ENCODE measurements around the gene CDH11.

CDH11 gene

DNA sequence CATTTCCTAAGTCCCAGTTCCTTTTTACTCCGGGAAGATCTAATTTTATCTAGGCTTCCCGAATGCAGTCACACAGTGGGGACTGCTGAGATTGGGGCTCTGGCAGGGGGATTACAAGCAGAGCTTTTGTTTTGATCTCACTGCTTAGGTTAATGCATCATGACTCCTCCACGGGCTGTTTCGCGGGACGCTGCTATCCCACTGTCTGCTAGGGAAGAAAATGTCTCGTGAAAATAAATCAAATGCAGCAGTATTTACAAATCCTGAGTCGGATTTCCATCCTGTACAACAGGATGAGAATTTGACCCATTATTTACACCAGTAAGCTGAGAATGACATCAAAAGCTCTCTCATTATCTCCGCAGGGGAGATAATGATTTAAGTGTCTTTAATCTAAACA, 83.8 kb downstream of the CDH11 start:
- Mint-ChIP-seq H3K9me3 (peaks cover 14% of the 10 kb centered on the region), H3K27ac (no peak overlapping the region), H3K4me3 (no peak overlapping the region), H3K4me1 (no peaks in the 10 kb centered on the region), H3K36me3 (no peaks in the 10 kb centered on the region)
- DNase-seq (ENCODE audit: low spot score in 2 of 2), result no peak
- no peak for ATAC-seq

DNA sequence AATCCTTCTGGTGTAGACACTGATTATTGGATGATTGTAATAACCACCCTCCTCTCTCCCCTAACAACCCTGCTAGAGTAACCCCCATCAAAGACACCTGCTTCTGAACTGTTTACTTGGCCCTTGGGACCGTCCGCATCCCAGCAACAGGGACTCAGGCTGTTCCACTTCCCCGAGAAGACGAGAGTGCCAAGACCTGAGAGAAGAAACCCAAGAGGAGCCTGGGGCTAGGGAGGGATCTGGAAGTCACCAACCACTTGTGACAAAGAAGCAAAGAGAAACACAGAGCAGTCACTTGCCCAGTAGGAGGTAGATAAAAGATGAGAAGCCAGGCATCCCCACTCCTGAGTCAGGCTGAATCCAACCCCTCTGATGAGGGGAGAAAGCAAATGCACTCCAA, 84.3 kb downstream of the CDH11 start:
- H3K9me3 Mint-ChIP-seq, result peaks cover 12% of the 10 kb centered on the region
- no peak overlapping the region for H3K4me3 Mint-ChIP-seq
- no peak for ATAC-seq
- no peaks in the 10 kb centered on the region for H3K36me3 Mint-ChIP-seq
- no peak for DNase-seq (ENCODE audit: low spot score in 2 of 2)
- no peak overlapping the region for H3K27ac Mint-ChIP-seq
- no peaks in the 10 kb centered on the region for H3K4me1 Mint-ChIP-seq

DNA sequence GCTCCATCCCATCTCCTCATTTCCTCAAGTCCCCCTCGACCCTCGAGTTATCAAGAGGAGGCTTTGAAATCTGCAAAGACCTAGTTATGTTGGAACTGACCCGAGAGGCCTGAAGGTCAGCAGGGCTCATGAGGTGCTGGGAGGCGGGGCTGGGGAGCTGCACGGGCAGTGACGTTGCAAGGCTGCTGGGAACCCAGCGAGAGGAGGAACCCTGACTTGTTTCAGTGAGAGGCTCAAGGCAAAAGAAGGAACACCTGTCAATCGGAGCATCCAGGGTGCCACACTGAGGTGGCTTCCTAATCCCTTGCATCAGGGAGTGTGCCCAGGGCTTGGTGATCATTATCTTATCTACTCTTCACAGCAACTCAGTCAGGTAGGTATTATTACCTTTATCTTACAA, 86.9 kb downstream of the CDH11 start:
- no peaks in the 10 kb centered on the region for H3K36me3 Mint-ChIP-seq
- H3K27ac Mint-ChIP-seq, result no peak overlapping the region
- no peaks in the 10 kb centered on the region for H3K4me1 Mint-ChIP-seq
- no peak overlapping the region for H3K4me3 Mint-ChIP-seq
- no peak for ATAC-seq
- no peak for DNase-seq (ENCODE audit: low spot score in 2 of 2)
- peaks cover 12% of the 10 kb centered on the region for H3K9me3 Mint-ChIP-seq

DNA sequence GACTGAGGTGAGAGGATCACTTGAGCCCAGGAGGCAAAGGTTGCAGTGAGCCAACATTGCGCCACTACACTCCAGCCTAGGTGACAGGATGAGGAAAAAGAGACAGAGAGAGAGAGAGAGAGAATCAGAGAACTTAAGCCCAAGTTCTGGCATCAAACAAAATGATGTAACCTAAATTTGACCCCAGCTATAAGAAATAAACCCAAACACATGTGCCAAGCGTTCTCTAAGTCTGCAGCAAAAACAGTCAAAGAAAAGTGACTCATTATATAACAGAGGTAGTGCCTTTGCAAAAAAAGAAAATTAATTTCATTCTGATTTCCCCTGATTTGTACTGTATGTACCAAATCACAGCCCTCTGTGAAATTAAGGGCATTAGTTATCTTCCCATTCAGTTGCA, 89.5 kb downstream of the CDH11 start:
- peaks cover 17% of the 10 kb centered on the region for H3K9me3 Mint-ChIP-seq

DNA sequence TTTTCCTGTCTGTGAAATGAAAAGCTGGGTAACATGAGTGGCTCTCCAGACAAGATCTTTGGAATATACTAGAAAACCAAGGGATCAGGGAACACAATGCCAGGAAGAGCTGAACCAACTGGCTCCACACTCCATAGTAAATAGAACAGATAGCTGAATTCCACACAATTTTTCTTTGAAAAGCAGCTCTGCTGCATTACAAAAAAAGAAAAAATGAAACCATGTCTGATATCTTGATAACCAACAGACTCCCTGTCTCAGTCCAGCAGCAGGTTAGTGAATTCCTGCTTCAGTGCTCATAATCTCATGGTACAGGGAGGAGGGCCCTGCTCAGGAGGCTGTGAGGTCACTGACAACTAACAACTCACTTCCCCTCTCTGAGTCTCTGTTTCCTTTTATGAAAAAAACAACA, 97.1 kb downstream of the CDH11 start:
- ATAC-seq, result no peak
- H3K27ac Mint-ChIP-seq, result no peak overlapping the region
- DNase-seq (ENCODE audit: low spot score in 2 of 2), result no peak
- no peak overlapping the region for H3K4me3 Mint-ChIP-seq
- H3K9me3 Mint-ChIP-seq, result peaks cover 9% of the 10 kb centered on the region
- no peaks in the 10 kb centered on the region for H3K36me3 Mint-ChIP-seq
- no peaks in the 10 kb centered on the region for H3K4me1 Mint-ChIP-seq

More for the DNA sequence above, 89.5 kb downstream of the CDH11 start:
- DNase-seq (ENCODE audit: low spot score in 2 of 2) (no peak), ATAC-seq (no peak)
- H3K4me3 Mint-ChIP-seq, result no peak overlapping the region
- H3K36me3 Mint-ChIP-seq, result no peaks in the 10 kb centered on the region
- no peaks in the 10 kb centered on the region for H3K4me1 Mint-ChIP-seq
- H3K27ac Mint-ChIP-seq, result no peak overlapping the region

DNA sequence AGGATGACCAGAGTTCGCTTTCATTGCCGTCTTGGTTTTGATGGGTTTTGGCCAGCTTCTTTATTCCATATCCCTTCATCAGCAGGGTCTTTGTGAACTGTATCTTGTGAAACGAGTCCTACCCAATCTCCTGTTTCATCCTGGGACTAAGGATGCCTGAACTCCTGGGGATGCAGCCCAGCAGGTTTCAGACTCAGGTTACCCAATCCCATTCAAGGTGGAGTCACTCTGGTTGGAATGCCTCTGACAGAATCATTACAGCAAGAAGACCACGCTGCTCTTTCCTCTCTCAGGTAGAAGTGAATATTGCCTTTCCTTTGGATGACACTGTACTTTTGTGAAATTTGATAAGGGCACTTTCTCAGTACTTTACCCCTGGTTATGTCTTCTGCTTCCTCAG, 98.1 kb downstream of the CDH11 start:
- Mint-ChIP-seq H3K4me3 (no peak overlapping the region), H3K9me3 (peaks cover 9% of the 10 kb centered on the region), H3K36me3 (no peaks in the 10 kb centered on the region), H3K27ac (no peak overlapping the region), H3K4me1 (no peaks in the 10 kb centered on the region)
- DNase-seq (ENCODE audit: low spot score in 2 of 2) (no peak), ATAC-seq (no peak)

DNA sequence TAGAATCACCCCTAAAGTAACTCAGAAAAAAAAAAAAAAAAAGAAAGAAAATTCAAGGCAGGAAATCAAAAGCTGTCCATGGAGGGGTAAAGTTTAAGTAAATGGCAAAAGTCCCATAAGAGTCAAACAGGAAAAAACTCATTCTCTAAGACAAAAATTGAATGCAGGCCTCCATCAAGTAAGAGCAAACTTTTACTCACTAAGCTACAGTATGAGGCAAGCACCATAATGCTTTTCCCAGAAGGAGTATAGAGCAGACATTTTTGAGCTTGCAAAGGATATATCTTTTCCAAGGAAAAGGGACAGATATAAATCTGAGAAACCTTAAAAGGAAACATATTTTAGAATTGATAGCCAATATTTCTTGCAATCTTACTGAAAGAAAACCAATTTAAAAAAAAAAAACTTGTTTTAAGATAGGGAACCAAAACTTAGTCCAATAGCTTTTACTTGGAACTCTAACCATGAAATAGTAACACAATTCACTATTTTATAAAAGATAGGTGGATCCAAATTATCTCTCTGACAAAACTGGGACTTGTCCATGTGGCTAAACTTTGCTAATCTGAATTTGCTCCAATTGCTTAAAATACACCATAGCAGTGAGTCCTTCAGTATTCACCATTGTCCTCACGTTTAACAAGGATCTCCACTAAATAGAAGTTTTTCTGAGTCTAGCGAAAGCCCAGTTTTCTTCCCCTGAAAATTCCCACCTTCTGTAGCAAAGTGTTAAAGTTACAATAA, 99.8 kb downstream of the CDH11 start:
- H3K9me3 Mint-ChIP-seq, result peaks cover 6% of the 10 kb centered on the region
- no peak overlapping the region for H3K27ac Mint-ChIP-seq
- DNase-seq (ENCODE audit: low spot score in 2 of 2) (no peak), ATAC-seq (no peak)
- no peak overlapping the region for H3K4me3 Mint-ChIP-seq
- H3K4me1 Mint-ChIP-seq, result no peaks in the 10 kb centered on the region
- no peaks in the 10 kb centered on the region for H3K36me3 Mint-ChIP-seq

DNA sequence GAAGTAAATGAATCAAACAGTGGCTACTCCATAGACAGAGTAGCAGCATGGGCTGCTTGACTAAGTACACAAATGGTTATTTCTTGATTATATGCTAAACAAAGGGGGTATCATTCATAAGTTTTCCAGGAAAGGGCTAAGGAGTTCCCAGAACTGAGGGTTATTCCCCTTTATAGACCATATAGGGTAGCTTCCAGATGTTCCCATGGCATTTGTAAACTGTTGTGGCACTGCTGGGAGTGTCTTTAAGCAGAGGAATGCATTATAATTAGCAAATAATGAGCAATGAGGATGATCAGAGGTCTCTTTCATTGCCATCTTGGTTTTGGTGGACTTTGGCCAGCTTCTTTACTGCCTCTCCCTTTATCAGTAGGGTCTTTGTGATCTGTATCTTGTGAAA, 105.1 kb downstream of the CDH11 start:
- Mint-ChIP-seq H3K9me3 (peaks cover 15% of the 10 kb centered on the region), H3K4me1 (no peaks in the 10 kb centered on the region), H3K36me3 (no peaks in the 10 kb centered on the region), H3K4me3 (no peak overlapping the region), H3K27ac (no peak overlapping the region)
- DNase-seq (ENCODE audit: low spot score in 2 of 2), result no peak
- ATAC-seq, result no peak

DNA sequence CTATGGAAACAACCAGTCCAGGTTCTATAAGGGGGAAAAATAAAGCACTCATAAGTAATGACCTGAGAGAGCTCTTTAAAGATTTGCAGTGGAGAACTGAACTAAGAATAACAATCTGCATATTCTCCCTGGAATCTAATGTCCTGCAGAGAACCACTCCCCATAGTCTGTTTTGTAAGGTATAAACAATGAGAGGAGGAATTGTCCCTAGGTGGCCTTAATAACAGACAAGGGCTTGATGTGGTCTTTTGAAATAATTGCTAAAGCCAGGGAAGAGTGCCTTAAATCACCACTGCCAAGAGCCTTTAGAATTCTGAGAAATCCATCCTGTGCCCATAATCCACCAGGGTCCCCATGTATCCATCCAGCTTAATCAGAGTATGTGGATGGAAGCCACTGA, 106.3 kb downstream of the CDH11 start:
- Mint-ChIP-seq H3K4me1 (no peaks in the 10 kb centered on the region), H3K36me3 (no peaks in the 10 kb centered on the region), H3K9me3 (peaks cover 18% of the 10 kb centered on the region), H3K27ac (no peak overlapping the region), H3K4me3 (no peak overlapping the region)
- DNase-seq (ENCODE audit: low spot score in 2 of 2) (no peak), ATAC-seq (no peak)

DNA sequence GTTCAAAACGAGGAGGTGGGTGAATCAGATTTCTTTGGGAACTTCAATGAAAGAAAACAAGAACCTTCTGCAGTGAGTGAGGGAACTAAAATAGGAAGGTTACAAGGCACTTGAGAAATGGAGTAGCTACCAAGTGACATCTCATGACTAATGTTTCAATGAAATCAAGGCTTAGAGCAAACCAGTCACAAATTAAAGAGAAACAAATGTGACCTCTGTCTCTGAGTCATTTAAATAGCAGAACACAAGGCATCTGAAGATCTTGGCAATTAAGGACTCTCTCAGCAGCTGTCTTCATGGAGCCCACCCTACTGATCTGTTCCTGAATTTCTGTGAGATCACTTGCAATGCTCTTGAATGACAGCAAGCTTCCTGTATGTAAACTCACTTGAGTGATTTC, 109.5 kb downstream of the CDH11 start:
- H3K4me3 Mint-ChIP-seq, result no peak overlapping the region
- no peaks in the 10 kb centered on the region for H3K36me3 Mint-ChIP-seq
- no peak overlapping the region for H3K27ac Mint-ChIP-seq
- DNase-seq (ENCODE audit: low spot score in 2 of 2), result no peak
- ATAC-seq, result no peak
- H3K4me1 Mint-ChIP-seq, result no peaks in the 10 kb centered on the region
- peaks cover 18% of the 10 kb centered on the region for H3K9me3 Mint-ChIP-seq

DNA sequence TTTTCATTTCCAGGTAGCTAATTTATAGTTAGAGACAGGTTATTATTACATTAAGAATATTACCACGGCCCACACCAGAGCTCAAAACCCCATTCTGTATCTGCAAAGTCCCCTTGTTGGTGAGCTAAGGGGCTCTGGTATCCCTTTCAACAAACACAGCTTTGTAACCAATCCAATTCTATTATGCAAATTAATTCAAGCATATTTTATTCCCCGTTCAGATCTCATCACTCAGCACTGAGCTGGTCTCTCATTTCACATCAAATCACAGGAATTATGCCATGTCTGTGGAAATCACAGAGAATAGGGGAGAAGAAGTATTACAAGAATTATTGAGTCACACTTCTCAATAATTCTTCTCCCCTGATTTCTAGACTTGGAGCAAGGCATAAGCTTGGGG, 111.7 kb downstream of the CDH11 start:
- Mint-ChIP-seq H3K4me1 (no peaks in the 10 kb centered on the region), H3K27ac (no peak overlapping the region), H3K4me3 (no peak overlapping the region), H3K9me3 (peaks cover 19% of the 10 kb centered on the region), H3K36me3 (no peaks in the 10 kb centered on the region)
- DNase-seq (ENCODE audit: low spot score in 2 of 2) (no peak), ATAC-seq (no peak)

DNA sequence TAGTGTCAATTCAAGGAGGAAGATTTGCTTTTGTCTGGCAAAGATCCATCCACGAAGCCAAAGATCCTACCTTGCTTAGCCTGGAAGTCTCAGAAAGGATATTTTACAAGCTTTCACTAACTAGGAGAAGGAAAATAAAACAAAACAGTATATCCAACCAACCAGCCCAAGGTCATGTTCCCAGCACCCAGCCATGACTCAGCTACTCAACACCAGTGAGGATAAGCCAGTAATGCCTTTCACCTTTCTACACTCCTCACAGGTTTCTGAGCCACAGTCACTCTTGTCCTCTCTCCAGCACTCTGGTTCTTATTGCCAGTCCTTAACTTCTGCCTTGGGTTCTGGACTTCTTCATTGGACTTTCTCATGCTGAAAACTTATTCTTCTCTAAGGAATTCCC, 116.2 kb downstream of the CDH11 start:
- Mint-ChIP-seq H3K27ac (no peak overlapping the region), H3K9me3 (peaks cover 18% of the 10 kb centered on the region), H3K4me1 (no peaks in the 10 kb centered on the region), H3K36me3 (no peaks in the 10 kb centered on the region), H3K4me3 (no peak overlapping the region)
- DNase-seq (ENCODE audit: low spot score in 2 of 2) (no peak), ATAC-seq (no peak)

DNA sequence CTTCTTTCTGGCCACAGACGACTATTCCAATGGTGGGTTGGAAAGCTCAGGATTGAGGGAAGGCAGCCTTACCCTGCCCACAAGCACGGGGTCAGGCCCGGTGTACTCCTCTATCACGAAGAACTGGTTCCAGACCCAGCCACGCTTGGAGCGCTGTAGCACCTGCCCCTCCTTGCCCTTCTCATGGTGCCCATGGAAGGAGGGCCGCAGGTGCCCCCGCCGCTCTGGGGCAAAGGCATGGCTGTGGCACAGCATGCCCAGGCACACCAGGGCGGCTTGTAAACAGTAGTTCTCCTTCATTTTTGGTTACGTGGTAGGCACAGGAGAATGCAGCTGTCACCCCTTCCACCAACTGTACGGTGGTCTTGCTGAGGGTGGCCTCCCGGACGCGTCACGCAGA, 117.3 kb downstream of the CDH11 start:
- peaks cover 18% of the 10 kb centered on the region for H3K9me3 Mint-ChIP-seq
- no peak overlapping the region for H3K4me3 Mint-ChIP-seq
- no peaks in the 10 kb centered on the region for H3K4me1 Mint-ChIP-seq
- H3K36me3 Mint-ChIP-seq, result no peaks in the 10 kb centered on the region
- H3K27ac Mint-ChIP-seq, result no peak overlapping the region
- DNase-seq (ENCODE audit: low spot score in 2 of 2) (no peak), ATAC-seq (no peak)

DNA sequence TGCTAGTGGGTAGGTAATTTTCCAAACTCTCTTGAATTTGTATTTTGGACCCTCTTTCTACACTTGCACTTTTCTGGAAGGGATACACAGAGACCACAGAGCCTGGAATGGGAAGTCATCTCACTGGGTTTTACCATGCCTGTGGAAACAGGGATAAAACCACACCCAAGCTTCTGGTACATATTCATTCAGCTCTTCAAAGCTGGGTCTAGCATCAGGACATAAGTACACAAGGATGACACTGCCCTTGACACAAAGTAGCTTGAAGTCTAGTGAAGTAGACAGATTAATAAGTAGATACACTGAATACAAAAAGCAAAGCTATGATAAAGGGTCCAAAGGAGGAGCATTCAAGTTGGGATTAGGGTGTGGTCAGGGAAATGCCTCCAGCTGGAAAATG, 118.2 kb downstream of the CDH11 start:
- Mint-ChIP-seq H3K36me3 (no peaks in the 10 kb centered on the region), H3K4me1 (no peaks in the 10 kb centered on the region), H3K4me3 (no peak overlapping the region), H3K27ac (no peak overlapping the region), H3K9me3 (peaks cover 18% of the 10 kb centered on the region)
- ATAC-seq (no peak), DNase-seq (ENCODE audit: low spot score in 2 of 2) (no peak)

DNA sequence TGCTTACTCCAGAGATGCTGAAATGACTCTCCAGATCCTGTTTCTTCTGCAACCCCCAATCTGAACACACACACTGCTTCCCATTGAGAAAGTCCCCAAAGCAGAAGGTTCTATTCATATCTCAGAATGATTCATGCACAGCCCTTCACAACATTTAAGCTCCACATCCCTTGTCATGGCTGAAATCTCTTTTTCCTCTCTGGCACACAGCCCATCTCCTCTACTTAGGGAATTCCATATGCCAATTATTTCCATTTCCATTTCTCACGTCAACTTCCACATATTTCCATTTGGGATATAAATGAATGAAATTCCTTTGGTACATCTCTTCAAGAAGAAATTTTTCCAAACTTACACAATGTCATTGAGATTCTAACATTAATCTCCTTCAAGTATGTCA, 119.6 kb downstream of the CDH11 start:
- Mint-ChIP-seq H3K4me1 (no peaks in the 10 kb centered on the region), H3K9me3 (peaks cover 21% of the 10 kb centered on the region), H3K36me3 (no peaks in the 10 kb centered on the region), H3K4me3 (no peak overlapping the region), H3K27ac (no peak overlapping the region)
- DNase-seq (ENCODE audit: low spot score in 2 of 2), result no peak
- ATAC-seq, result no peak

DNA sequence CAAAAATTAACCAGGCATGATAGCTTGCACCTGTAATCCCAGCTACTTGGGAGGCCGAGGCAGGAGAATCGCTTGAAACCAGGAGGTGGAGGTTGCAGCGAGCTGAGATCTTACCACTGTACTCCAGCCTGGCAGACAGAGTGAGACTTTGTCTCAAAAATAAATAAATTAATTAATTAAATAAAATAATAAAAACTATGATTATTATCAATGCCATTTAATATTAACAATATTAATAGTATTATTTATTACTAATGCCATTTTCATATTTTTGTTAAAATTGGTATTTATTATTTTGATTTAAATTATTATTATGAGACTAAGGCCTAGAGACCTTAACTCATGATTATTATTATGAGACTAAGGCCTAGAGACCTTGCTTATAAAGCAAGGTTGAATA, 121.2 kb downstream of the CDH11 start:
- Mint-ChIP-seq H3K27ac (no peak overlapping the region), H3K9me3 (peaks cover 19% of the 10 kb centered on the region), H3K4me1 (no peaks in the 10 kb centered on the region), H3K36me3 (no peaks in the 10 kb centered on the region), H3K4me3 (no peak overlapping the region)
- ATAC-seq (no peak), DNase-seq (ENCODE audit: low spot score in 2 of 2) (no peak)

DNA sequence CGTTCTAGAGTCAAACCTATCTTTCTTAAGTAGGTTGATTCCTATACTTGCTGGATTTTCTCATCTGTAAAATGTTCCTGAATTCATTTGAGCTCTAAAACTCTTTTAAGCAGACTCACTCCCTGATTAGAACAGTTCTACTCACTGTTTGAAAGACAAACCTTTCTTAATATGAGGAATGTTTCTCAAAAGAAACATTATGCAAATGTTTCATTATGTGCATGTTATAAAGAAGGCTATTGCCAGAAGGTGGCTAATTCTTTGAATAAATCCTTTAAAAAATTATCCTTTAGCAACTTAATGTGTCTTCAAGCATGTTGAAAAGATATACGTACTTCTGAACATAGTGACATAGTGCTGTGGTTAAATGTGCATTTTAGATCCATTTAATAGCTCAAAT, 124.1 kb downstream of the CDH11 start:
- Mint-ChIP-seq H3K4me3 (no peak overlapping the region), H3K9me3 (peaks cover 11% of the 10 kb centered on the region), H3K27ac (no peak overlapping the region), H3K4me1 (no peaks in the 10 kb centered on the region), H3K36me3 (no peaks in the 10 kb centered on the region)
- ATAC-seq (no peak), DNase-seq (ENCODE audit: low spot score in 2 of 2) (no peak)
